SKM-1 (cell line): ENCODE measurements around the gene SSNA1.

ENCODE experiments used
- DNase-seq: peaks from one replicate; lab custom pipeline; 2025; ENCODE audit not compliant: unreplicated experiment; lab: John Stamatoyannopoulos, UW

SSNA1 gene

GRCh38 chr9:137152844-137153405, 35.6 kb upstream of the SSNA1 start:
- DNase-seq = no peak

GRCh38 chr9:137156567-137157375, 31.7 kb upstream of the SSNA1 start:
- no peak for DNase-seq

GRCh38 chr9:137157618-137158415, 30.7 kb upstream of the SSNA1 start:
- no peak for DNase-seq

- DNase-seq = no peak
Measured at GRCh38 chr9:137158625-137159024, 29.9 kb upstream of the SSNA1 start.

GRCh38 chr9:137159105-137160053, 29.1 kb upstream of the SSNA1 start:
- no peak for DNase-seq

GRCh38 chr9:137160054-137160425, 28.4 kb upstream of the SSNA1 start:
- no peak for DNase-seq

GRCh38 chr9:137160716-137161557, 27.5 kb upstream of the SSNA1 start:
- no peak for DNase-seq

- DNase-seq = no peak
Measured at GRCh38 chr9:137161558-137162486, 26.7 kb upstream of the SSNA1 start.

- no peak for DNase-seq
Measured at GRCh38 chr9:137162505-137163364, 25.7 kb upstream of the SSNA1 start.

- DNase-seq = no peak
Measured at GRCh38 chr9:137163365-137163715, 25.1 kb upstream of the SSNA1 start.

GRCh38 chr9:137163805-137164204, 24.7 kb upstream of the SSNA1 start:
- DNase-seq = no peak

- DNase-seq = no peak
Measured at GRCh38 chr9:137164370-137165249, 23.9 kb upstream of the SSNA1 start.

- no peak for DNase-seq
Measured at GRCh38 chr9:137165250-137165836, 23.1 kb upstream of the SSNA1 start.

- DNase-seq = no peak
Measured at GRCh38 chr9:137166380-137167229, 21.9 kb upstream of the SSNA1 start.

- no peak for DNase-seq
Measured at GRCh38 chr9:137167277-137167746, 21.2 kb upstream of the SSNA1 start.
